GM10266 (cell line): ENCODE measurements around the gene LMF1.

ENCODE experiments used
- DNase-seq: peaks from one replicate; pipeline ENCODE4 v3.0.0; 2012; ENCODE audit errors: extremely low spot score
- TF ChIP-seq, protein P1 (sequence below): IDR thresholded peaks from 2 replicates; pipeline ENCODE4 v1.5.1; 2012; ENCODE audit warnings: mild to moderate bottlenecking, low read depth; ENCODE audit not compliant: control insufficient read depth, insufficient read depth; ENCODE audit errors: missing control alignments

LMF1 gene

DNA sequence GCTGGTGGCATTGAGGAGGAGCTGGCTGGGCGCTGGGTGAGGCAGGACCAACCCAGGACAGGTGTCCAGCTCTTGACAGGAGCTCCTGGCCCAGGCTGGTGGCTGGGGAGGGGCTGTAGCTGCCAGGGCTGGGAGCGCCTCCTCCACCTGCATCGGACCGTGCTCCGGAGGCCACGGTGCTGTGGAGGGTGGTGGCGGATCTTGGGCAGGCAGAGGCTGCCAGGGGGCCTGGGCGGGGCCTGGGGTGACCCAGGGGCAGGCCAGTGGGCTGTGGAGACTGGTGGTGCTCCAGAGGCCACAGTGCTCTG lies 42.8 kb upstream of the LMF1 start:
- TF ChIP-seq, protein P1, sequence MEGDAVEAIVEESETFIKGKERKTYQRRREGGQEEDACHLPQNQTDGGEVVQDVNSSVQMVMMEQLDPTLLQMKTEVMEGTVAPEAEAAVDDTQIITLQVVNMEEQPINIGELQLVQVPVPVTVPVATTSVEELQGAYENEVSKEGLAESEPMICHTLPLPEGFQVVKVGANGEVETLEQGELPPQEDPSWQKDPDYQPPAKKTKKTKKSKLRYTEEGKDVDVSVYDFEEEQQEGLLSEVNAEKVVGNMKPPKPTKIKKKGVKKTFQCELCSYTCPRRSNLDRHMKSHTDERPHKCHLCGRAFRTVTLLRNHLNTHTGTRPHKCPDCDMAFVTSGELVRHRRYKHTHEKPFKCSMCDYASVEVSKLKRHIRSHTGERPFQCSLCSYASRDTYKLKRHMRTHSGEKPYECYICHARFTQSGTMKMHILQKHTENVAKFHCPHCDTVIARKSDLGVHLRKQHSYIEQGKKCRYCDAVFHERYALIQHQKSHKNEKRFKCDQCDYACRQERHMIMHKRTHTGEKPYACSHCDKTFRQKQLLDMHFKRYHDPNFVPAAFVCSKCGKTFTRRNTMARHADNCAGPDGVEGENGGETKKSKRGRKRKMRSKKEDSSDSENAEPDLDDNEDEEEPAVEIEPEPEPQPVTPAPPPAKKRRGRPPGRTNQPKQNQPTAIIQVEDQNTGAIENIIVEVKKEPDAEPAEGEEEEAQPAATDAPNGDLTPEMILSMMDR: no peak
- no peak for DNase-seq

DNA sequence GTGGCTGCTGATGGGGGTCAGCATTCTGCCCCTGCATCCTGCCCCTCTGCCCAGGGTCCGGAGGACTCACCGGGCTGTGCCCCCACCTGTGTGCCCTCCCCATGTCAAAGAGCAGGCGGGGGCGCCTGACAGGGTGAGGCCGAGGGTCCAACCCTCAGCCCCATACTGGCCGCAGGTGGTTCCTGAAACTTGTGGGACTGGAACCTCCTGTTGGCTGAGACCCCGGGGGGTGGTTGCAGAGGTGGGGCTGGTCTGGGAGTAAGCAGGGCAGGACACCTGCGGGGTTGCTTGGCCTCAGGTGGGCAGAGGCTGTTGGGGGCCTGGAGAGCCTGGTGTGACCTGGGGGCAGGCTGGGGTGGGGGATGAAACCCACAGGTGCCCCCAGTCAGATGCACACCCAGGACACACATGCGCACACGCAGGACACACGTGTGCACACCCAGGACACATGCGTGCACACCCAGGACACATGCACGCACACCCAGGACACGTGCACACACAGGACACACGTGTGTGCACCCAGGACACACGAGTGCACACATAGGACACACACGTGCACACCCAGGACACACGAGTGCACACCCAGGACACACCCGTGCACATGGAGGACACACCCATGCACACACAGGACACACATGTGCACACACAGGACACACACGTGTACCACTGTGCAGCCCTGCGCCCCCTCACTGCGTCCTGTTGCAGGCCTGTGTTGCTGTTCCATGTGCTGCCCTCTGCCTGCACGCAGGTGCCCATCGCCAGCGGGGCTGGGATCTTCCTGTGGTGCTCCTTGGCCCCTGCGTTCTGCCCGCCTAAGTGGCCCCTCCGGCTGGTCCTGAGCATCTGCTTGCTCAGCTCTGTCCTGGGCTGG lies 42.2 kb upstream of the LMF1 start:
- TF ChIP-seq, protein P1: no peak
- DNase-seq: no peak

GRCh38 chr16:1012135-1012534 lies 41.4 kb upstream of the LMF1 start:
- TF ChIP-seq, protein P1: no peak
- no peak for DNase-seq

GRCh38 chr16:1011316-1012082 lies 40.7 kb upstream of the LMF1 start:
- no peak for DNase-seq
- TF ChIP-seq, protein P1: no peak

DNA sequence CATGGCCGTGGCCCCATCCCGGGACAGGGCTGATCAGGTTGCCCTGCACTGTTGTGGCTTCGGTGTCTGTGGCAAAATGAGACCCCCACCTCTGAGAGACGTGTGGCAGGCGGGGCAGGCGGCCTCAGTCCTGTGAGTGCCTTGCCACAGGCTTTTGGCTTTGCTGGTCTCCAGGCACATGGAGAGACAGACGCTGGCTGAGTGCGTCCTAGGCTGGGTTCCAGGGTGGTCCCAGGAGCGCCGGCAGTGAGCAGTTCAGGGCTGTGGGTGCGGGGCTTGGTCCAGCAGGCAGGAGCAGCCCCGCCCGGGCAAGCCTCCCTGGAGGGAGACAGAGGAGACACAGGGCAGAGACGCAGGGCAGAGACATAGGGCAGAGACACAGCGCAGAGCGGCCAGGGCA lies 40.0 kb upstream of the LMF1 start:
- DNase-seq: no peak
- TF ChIP-seq, protein P1: no peak

DNA sequence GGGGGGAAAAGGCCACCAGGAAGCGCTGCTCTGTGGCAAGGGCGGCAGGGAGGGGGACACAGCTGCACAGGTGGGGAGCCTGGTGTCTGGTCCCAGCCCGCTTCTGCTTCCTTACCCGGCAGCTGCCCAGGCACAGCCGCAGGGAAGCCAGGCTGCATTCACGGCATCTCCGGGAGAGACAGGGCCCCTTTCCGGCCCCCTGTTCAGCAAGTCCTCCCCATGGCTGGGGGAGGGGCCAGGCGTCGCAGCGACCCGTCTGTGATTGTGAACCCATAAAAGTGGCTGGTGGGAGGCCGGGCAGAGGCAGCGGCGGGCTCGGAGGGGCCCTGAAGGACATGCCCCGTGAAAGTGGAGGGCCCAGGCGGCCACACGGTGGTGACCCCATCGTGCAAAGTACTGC lies 39.5 kb upstream of the LMF1 start:
- DNase-seq: no peak

More for the DNA sequence above, 39.5 kb upstream of the LMF1 start:
- TF ChIP-seq, protein P1: no peak
